Measurements from ENCODE around the gene ESYT1. TPM values are rescaled to one million over a fixed set of nuclear protein-coding genes. Genes with fewer than 3 reads are reported as not detected.
A peak's percentile ranks its signal among the peaks of the same experiment; 100 is the strongest.

Gene ESYT1, protein sequence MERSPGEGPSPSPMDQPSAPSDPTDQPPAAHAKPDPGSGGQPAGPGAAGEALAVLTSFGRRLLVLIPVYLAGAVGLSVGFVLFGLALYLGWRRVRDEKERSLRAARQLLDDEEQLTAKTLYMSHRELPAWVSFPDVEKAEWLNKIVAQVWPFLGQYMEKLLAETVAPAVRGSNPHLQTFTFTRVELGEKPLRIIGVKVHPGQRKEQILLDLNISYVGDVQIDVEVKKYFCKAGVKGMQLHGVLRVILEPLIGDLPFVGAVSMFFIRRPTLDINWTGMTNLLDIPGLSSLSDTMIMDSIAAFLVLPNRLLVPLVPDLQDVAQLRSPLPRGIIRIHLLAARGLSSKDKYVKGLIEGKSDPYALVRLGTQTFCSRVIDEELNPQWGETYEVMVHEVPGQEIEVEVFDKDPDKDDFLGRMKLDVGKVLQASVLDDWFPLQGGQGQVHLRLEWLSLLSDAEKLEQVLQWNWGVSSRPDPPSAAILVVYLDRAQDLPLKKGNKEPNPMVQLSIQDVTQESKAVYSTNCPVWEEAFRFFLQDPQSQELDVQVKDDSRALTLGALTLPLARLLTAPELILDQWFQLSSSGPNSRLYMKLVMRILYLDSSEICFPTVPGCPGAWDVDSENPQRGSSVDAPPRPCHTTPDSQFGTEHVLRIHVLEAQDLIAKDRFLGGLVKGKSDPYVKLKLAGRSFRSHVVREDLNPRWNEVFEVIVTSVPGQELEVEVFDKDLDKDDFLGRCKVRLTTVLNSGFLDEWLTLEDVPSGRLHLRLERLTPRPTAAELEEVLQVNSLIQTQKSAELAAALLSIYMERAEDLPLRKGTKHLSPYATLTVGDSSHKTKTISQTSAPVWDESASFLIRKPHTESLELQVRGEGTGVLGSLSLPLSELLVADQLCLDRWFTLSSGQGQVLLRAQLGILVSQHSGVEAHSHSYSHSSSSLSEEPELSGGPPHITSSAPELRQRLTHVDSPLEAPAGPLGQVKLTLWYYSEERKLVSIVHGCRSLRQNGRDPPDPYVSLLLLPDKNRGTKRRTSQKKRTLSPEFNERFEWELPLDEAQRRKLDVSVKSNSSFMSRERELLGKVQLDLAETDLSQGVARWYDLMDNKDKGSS
- total RNA-seq (2022) (72.7 and 91.1 TPM in 2 replicates), Bru-seq, nascent RNA (percentile 60 among the genes with signal in this experiment), BruChase-seq, experiment 1, labeled RNA remaining after a 6-hour chase (percentile 88 among the genes with signal in this experiment), BruChase-seq, experiment 2, labeled RNA remaining after a 2-hour chase (percentile 78 among the genes with signal in this experiment)
- long read RNA-seq, full-length matches to known transcripts = 68 of 91 reads
- long read RNA-seq, partial matches to known transcripts = 9 of 91 reads
- long read RNA-seq, other reads (novel, unspliced or antisense) = 14 of 91 reads

- H3K36me3 Mint-ChIP-seq (ENCODE audit: insufficient read depth, unreplicated experiment) = peaks cover 62% of the 10 kb centered on the region
- intact Hi-C loops (cut with micrococcal nuclease; ENCODE audit: unreplicated experiment) = loop anchor here (2.0 to 10.0 kb wide), 3 partner anchors 31 to 337 kb away; partner anchors contain the start of genes MYL6 and SPRYD4
- H3K27ac Mint-ChIP-seq (ENCODE audit: unreplicated experiment) = peak within 1 kb of the TSS; percentile 72
- H3K9me3 Mint-ChIP-seq (ENCODE audit: low read depth, unreplicated experiment) = no peaks in the 10 kb centered on the region
- TF ChIP-seq, protein P1, sequence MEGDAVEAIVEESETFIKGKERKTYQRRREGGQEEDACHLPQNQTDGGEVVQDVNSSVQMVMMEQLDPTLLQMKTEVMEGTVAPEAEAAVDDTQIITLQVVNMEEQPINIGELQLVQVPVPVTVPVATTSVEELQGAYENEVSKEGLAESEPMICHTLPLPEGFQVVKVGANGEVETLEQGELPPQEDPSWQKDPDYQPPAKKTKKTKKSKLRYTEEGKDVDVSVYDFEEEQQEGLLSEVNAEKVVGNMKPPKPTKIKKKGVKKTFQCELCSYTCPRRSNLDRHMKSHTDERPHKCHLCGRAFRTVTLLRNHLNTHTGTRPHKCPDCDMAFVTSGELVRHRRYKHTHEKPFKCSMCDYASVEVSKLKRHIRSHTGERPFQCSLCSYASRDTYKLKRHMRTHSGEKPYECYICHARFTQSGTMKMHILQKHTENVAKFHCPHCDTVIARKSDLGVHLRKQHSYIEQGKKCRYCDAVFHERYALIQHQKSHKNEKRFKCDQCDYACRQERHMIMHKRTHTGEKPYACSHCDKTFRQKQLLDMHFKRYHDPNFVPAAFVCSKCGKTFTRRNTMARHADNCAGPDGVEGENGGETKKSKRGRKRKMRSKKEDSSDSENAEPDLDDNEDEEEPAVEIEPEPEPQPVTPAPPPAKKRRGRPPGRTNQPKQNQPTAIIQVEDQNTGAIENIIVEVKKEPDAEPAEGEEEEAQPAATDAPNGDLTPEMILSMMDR (IDR thresholded peaks at IDR 0.05; ENCODE audit: unreplicated experiment) = no peak
- CTCF ChIA-PET = interaction anchor here (0.5 to 4.8 kb wide), 13 partner anchors 9 to 508 kb away, joined by 3 to 25 read pairs (median 5); partner anchors contain the start of genes ANKRD52, MYL6, MYL6B and RNF41
- BruUV-seq (replicated peaks) = TSS peak; percentile 54
- peak within 1 kb of the TSS; percentile 98 for H3K4me3 Mint-ChIP-seq (ENCODE audit: low read depth, unreplicated experiment)
- no peaks in the 10 kb centered on the region for H3K27me3 Mint-ChIP-seq (ENCODE audit: unreplicated experiment)
- peak; percentile 99 for DNase-seq
- peaks cover 35% of the 10 kb centered on the region for H3K4me1 Mint-ChIP-seq (ENCODE audit: low read depth, unreplicated experiment)
Measured at GRCh38 chr12:56127888-56128669, at the start of gene ESYT1. Gene ESYT1 (plus strand): TSS chr12:56128267. CDS start chr12:56128320, 53 bp downstream.

DNA sequence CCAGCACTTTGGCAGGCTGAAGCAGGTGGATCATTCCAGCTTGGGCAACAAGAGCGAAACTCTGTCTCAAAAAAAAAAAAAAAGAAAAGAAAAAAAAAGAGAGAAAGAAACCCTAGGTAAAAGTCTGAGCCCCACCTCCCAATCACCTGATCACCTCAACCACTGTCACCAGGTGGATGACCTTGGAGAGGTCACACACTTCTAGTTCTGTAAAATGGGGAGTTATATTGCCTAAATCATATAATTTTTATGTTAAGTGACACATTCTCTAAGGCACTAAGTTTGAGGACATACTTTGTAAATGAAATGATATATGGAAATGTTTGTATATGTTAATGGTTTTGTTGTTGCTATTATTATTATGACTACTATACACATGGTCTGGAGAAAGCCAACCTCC lies 49.6 kb upstream of the ESYT1 start:
- H3K4me3 Mint-ChIP-seq (ENCODE audit: low read depth, unreplicated experiment) = peak overlapping the region; percentile 99
- no peaks in the 10 kb centered on the region for H3K9me3 Mint-ChIP-seq (ENCODE audit: low read depth, unreplicated experiment)
- no TSS peak for BruUV-seq (replicated peaks)
- CTCF ChIA-PET = interaction anchor here (0.6 to 1.7 kb wide), 5 partner anchors 13 to 267 kb away, joined by 3 to 23 read pairs (median 3); partner anchors contain the start of genes PA2G4 and SMARCC2
- no peak for DNase-seq
- intact Hi-C loops (cut with micrococcal nuclease; ENCODE audit: unreplicated experiment) = loop anchor here (1.0 kb wide), 1 partner anchor 27 kb away; no protein-coding TSS in a partner anchor
- H3K36me3 Mint-ChIP-seq (ENCODE audit: insufficient read depth, unreplicated experiment) = peaks cover 38% of the 10 kb centered on the region
- no peaks in the 10 kb centered on the region for H3K27me3 Mint-ChIP-seq (ENCODE audit: unreplicated experiment)
- peaks cover 14% of the 10 kb centered on the region for H3K4me1 Mint-ChIP-seq (ENCODE audit: low read depth, unreplicated experiment)
- peak overlapping the region; percentile 95 for H3K27ac Mint-ChIP-seq (ENCODE audit: unreplicated experiment)
- TF ChIP-seq, protein P1 (IDR thresholded peaks at IDR 0.05; ENCODE audit: unreplicated experiment) = no peak

GRCh38 chr12:56078931-56079722 lies 48.9 kb upstream of the ESYT1 start:
- CTCF ChIA-PET = interaction anchor here (0.5 to 1.7 kb wide), 10 partner anchors 12 to 416 kb away, joined by 3 to 23 read pairs (median 3); partner anchors contain the start of genes ORMDL2, PA2G4, SARNP and SMARCC2
- Mint-ChIP-seq H3K27ac (ENCODE audit: unreplicated experiment) (peak overlapping the region; percentile 95), H3K4me3 (ENCODE audit: low read depth, unreplicated experiment) (peak overlapping the region; percentile 99), H3K9me3 (ENCODE audit: low read depth, unreplicated experiment) (no peaks in the 10 kb centered on the region), H3K27me3 (ENCODE audit: unreplicated experiment) (no peaks in the 10 kb centered on the region), H3K4me1 (ENCODE audit: low read depth, unreplicated experiment) (peaks cover 21% of the 10 kb centered on the region), H3K36me3 (ENCODE audit: insufficient read depth, unreplicated experiment) (peaks cover 43% of the 10 kb centered on the region)
- intact Hi-C loops (cut with micrococcal nuclease; ENCODE audit: unreplicated experiment) = loop anchor here (1.0 kb wide), 2 partner anchors 26 to 32 kb away; no protein-coding TSS in a partner anchor
- BruUV-seq (replicated peaks) = TSS peak; percentile 92
- peak; percentile 98 for DNase-seq
- TF ChIP-seq, protein P1 (IDR thresholded peaks at IDR 0.05; ENCODE audit: unreplicated experiment) = peak; percentile 66

All from Calu3 (cell line).